HG03108 (cell line): Measurements from ENCODE around the gene CTSE.

Experiments used
- ATAC-seq: cut with Tn5 transposase; IDR thresholded peaks from one replicate; pipeline ENCODE4 v1.9.1; 2021; ENCODE audit warnings: moderate library complexity; ENCODE audit not compliant: unreplicated experiment

CTSE gene

DNA sequence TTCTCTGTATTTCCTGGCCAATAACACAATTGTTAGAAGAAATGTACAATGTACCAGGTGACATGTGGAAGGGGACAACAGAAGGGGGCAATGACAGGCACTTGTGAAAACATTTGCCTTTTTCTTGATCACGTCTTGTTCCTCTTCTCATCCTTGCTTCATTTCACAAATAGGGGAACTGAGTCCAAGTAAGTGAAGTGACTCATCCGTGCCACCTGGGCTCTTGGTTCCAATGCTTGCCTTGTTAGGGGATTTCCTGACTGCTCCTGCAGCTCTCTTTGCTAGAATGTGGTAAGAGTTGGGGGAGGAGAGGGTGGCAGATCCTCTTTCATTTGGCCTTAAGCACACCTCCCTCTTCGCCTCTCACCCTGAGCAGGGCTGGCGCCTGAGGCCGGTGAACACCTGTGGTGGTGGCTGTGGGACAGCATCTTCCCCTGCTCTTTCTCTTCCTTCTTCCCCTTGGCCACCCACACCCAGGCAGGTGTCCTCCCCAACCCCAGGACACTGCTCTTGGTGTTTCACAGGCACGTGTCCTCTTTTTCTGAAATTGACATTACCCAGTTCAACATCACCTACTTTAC is 27.1 kb upstream of the CTSE start:
- ATAC-seq: peak; percentile 88

DNA sequence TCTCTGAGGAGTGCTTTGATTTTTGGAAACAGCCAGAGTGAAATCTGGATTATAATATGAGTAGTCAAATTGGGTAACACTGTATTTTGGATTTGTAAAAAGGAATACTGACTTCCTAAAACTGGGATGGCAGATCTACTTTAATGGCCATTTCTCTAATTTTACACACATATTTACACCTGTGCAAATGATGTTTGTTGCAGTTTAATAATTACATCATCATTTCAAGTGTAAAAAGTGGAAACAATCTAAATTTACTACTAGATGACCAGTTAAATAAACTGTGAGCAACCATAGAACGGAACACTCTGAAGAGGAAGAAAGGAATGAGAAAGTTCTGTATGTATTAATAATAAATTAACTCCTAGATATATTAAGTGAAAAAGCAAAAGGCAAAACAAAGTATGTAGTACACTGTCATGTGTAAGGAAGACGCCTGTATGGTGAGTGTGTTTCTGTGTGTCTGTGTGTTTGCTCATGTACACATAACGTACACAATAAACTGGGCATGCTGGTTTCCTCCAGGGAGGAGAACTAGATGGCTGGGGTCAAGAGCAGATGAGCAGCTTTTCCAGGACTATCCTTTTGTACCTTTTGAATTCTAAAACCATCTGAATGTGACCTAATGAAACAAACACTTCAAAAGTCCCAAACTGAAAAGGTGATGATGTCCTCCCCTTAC is 26.4 kb upstream of the CTSE start:
- ATAC-seq: no peak

DNA sequence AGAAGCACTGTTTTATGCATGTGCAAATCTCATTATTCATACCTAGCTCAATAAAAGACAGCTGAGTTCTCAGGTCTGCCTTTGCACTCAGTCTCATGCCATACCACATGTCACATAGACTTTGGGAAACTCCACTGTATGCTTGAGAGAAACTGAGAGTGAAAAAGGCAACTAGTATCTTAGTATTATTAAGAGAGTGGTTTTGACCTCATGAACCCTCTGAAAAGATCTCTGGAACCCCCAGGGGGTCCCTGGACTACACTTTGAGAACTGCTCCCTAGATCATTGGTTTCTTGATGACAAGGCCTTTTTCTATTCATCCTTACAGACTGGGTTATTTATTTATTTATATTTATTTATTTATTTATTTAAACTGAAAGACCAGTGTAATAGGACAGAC is 25.6 kb upstream of the CTSE start:
- peak; percentile 46 for ATAC-seq

DNA sequence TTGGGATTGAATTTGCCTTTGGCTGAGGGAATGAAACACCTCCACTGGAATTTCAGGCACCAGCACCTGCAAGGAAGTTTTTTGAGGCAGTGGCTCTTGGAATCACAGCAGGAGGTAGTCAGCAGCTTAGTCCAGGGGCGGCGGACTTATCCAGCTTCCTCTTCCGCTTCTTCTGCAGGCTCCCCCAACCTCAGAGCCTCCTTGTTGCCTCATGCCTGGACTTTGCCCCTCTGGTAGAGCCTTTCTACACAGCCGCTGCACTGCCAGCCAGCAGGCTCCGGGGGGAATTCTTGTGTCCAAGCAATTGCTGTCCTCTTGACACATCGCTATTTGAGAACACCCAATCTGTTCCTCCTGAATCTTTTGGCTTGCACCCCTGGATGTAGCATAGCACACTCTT is 24.9 kb upstream of the CTSE start:
- ATAC-seq: no peak

DNA sequence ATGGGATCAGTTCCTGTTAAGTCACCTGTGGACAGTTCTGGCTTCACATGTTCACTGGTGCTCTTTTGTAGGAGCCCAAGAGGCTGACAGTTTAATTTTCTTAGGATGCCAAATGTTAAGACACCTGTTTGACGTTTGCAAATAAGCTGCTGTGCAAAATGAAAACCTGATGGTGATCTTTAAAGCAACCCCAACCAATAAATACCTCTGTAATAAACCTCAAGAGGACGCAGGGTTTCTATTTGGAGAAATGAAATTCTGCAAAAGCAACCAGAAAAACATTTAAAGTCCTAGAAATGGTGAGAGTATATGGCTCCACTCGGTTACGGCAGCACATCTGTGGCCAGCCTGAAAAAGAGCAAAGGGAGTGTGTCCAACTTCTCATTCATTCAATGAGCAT is 23.6 kb upstream of the CTSE start:
- no peak for ATAC-seq

DNA sequence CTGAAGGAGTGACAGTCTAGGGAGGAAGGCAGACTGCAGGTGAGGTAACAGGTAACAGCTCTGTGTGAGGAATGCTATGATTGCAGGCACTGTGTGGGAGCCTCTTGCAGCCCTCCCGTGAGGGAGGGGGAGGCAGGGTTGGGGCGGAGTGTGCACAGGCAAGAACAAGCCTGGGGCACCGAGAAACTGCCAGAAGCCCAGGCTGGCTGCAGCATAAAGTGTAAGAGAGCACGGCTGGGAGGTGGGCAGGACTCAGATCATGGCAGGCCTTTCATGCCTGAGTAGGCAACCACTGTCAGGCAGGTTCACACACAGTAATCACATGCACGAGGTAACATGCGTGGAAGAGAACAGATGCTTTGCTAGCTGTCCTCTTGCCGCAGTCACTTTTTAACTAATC is 17.9 kb upstream of the CTSE start:
- ATAC-seq: no peak

DNA sequence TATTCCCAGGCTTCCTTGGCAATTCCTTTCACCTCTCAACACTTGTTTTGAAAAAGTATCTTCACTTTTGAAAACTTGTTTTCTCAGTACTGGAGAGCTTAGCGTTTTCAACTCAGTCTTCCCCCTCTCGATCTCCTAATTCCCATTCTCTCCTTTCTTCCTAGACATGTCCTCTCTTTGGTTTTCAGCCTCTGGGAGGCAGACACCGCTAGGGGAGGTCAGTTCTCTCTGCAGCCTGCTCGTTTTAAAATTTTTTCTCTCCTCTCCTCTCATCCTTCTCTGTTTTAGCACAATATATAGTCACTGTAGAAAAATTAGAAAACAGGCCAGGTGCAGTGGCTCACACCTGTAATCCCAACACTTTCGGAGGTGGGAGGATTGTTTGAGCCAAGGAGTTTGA is 16.6 kb upstream of the CTSE start:
- no peak for ATAC-seq

DNA sequence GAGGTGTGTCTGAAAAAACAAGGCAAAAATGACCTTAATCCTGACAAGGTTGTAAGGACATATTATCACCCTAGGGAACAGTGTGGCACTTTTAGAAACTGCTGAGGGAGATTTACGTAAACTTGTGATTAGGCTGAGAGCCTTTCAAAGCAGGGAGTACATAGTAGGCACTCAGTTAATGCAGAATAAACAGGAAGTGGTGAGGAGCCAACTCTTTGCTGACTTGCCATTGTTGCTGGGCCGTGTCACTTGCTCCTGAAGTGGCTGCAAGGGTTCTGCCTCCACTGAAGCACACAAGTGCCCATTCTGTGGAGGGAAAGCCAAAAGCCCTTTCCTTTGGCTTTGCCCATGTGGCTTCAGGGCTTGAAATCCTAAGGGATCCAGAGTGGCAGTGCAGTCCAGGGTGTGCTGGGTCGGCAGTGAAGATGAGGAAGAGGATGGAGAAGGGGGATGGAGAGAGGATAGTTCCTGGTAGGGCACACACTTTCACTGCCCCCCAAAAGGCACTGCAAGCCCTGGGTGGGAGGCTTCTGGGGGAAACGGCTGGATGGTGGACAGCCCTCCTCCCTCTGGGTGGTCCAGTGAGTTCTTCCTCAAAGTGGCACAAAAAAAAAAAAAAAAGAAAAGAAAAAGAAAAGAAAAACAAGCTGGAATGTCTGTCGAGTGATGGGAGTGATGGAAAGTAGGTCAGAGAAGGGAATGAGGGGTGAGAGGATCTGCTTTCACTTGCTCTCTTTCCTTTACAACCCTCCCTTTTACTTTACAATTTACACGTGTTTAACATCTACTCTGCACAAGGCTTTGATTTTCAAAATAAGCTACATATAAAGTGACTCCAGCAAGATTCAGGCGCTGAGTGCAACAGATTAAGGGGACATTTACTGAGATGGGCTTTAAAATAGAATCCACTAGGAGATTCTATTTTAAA is 15.6 kb upstream of the CTSE start:
- no peak for ATAC-seq

DNA sequence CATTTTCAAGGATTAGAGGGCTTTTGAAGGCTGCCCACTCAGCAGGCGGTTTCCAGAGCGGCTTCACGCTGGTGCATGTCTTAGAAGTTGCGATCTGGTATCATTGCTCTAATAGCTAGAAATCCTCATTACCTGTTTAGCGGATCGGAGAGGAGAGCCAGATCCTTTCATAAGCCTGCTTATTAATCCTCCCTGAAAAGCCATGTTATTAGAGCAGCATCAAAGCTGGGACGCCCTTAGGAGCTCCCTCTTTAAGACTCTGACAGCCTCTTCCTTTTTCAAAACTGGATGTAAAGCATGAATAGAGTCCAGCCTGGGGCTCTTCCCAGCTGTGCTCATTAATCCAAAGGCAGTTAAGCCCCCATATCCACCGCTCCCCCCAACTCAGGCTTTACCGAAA is 13.9 kb upstream of the CTSE start:
- no peak for ATAC-seq

DNA sequence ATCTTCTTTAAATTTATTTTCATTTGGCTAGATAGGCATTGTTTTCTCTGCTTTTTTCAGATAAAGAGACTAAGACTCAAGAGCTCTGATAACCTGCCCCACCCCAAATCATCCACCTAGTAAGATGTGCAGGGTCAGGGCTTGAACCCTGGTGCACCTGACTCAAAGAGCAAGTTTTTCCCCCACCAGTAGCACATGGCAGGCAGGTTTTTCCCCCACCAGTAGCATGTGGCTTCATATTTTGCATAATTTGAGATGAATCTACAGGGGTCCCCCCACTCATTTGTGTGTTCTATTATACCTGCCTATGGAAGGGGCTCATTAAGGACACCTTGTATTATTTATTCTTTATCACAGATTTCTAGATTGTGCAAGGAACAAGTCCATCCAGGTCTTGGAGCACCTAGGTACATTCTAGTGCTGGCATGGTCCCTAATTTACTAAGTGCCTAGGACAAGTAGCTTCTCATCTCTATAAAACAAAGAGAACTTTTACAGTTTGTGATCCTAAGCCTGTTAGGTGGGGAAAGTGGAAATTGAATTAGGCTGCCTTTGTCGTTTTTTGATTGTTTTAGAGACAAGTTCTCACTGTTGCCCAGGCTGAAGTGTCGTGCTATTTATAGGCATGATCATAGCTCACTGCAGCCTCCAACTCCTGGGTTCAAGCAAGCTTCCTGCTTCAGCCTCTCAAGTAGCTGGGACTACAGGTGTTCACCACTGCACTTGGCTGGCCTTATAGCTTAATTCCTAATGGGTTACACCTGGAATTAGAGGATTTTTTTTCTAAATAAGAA is 13.2 kb upstream of the CTSE start:
- ATAC-seq: no peak

DNA sequence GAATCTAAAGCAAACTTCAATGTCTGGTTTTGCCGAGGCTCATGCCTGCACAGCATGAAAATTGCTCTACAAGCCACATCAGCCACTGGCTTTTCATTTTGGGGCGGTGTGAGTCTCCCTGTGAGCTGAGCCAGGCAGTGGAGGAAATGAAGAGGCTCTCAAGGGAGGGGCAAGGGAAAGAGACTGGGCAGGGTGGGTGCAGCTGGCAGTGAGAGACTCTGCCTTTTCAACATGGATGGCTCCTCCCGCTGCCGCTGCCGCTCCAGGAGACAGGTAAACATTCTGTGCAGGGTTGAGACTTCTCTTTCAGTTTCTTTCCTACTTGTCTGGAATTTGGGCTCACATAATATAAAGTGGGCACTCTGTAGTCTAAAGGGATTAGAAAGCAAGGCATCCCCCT is 11.3 kb upstream of the CTSE start:
- no peak for ATAC-seq

DNA sequence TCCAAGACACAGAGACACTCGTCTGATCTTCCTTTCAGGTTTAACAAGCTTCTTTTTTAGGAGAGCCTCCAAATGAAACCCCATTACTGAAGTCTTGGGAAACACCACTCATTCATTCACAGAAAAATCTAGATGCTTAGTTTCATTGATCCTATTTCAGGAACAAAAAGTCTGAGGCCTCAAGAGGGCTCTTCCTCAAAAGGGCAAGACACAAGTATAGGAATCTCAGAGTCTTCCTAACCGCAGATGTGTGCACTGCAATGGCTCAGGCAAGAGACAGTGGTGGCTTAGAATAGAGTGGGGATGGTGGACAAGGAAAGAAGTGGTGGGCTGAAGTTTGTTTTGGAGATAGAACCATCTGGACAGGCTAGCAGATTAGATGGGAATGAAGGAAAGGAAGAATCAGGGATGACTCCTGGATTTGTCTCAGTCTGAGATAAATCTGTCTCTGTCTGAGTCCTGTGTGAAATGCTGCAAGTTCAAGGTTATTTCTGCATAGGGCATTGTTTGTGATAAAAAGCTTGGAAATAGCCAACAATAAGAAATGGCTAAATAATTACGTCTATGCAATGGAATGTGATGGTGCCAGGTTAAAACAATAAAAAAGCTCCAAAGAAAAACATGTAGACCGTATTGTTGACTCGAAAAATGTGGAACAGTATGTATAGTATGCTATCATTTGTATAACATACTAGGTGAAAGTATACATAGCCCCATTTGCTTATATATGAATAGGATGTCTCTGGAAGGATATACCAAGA is 8.9 kb upstream of the CTSE start:
- ATAC-seq: no peak

DNA sequence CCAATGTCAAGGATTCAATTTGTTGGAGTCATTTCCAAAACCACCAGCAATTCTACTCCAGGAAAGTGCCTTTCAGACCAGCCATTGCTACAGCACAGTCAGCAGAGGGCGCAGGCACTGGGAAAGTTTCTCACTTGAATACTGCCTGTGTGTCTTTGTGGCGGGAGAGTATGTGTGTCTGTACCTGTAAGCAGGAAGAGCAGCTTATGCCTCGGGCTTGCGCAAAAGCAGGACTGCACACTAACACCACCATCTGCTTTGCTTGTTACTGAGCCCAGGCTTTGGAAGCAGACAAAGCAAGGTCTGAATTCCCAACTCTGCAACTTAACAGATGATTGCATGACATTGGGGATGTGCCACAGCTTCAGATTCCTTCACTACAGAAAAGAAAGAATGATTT is 7.0 kb upstream of the CTSE start:
- no peak for ATAC-seq

DNA sequence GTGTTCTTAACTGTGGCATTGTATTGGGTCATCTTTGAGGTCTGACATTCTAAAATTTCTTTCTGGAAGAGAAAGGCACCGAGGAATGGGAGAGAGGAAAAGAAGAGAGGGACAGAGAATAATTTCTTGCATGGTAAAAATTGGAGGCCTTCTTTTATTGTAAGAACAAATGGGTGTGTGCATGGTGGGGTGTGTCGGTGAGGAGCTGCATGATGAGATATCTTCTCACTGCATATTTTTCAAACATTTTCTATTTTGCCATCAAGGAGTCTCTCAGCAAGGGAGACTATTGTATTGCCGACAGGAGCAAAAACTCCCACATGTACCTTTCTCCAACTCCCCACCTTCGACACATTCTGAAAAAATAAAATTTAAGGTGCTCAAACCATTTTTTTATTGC is 6.5 kb upstream of the CTSE start:
- ATAC-seq: no peak

DNA sequence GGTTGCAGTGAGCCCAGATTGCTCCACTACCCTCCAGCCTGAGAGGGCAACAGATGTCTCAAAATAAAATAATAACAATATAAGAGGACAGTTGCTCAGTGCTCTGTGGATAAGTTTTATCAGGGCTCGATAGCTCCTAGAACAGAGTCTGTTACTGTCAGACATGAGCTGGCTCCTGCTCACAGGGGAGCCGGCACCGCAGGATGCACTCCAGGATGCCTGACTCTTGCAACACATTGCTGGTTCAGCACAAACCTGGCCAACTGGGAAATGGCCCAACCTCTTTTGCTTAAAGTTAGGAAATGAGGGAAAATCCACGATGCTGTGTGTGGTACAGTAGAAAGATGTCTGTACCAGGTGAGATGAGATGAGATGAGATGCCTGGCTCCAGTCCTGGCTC is 5.8 kb upstream of the CTSE start:
- no peak for ATAC-seq

DNA sequence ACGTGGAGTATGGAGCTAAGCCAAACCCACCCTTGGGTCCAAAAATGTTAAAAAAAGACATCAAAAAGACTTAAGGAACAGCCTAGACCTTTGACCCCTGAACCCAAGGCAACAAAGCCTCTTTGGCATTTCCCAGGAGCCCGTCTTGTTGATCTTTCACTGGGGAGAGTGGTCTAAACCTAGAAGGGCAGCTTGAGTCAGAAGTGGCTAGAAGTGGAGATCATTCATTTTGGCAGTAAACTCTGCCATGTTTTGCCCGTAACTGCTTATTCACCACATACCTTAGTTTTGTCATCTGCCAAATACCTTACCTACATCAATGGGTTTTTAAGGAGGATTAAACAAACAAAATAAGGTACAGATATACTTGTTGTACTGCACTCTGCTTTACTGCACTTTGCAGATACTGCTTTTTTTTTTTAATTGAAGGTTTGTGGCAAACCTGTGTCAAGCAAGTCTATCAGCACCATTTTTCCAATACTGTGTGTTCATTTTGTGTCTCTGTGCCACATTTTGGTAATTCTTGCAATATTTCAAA is 1.7 kb upstream of the CTSE start:
- no peak for ATAC-seq

DNA sequence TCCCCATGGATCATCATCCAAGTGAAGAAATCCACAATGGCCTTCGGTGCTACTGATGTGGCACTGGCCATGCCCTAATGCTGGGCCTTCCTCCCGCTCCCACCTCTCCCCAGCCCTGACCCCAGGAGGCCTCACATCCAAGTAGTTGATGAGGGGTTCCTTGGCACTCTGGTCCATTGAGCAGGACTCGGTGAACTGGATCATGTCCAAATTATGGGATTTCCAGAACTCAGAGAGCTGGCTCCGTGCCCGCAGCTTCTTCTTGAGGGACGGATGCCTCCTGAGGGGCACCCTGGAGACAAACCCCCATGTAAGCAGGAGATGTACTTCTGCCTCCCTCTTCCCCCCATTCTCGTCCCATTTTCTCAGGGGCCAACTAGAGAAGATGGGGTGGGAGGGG is 929 bp downstream of the CTSE start:
- ATAC-seq: no peak

DNA sequence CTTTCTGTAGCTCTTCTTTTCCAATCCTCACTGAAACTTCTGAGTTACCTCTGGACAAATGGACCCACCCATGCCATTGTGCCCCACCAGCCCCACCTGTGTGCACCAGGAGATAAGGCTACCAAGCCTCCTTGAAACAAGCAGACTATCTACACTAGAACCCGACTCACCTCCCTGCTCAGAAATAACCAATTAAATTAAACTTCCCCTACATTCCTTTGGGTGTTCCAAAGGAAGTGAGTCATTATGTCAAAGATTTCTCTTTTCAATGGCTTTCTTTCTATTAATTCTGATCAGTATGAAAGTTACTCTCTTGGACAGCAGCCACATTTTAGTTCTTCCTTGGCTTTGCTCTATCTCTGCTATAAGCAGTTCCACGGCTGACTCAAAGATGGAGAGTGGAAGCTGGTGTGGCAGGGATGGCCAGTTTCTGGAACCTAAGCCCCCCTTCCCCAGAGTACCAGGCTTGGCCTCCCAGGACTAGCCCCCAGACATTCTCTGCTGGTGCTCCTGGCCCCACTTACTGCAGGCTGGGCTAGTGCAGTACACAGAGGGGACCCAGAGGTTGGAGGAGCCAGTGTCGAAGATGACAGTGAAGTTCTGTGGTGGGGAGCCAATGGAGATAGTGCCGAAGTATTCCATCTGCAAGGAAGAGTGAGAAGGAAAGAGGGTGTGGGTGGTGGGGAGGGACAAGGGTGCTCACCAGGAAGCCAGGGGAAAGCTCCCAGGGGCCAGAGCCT is 1.9 kb downstream of the CTSE start:
- ATAC-seq: no peak

DNA sequence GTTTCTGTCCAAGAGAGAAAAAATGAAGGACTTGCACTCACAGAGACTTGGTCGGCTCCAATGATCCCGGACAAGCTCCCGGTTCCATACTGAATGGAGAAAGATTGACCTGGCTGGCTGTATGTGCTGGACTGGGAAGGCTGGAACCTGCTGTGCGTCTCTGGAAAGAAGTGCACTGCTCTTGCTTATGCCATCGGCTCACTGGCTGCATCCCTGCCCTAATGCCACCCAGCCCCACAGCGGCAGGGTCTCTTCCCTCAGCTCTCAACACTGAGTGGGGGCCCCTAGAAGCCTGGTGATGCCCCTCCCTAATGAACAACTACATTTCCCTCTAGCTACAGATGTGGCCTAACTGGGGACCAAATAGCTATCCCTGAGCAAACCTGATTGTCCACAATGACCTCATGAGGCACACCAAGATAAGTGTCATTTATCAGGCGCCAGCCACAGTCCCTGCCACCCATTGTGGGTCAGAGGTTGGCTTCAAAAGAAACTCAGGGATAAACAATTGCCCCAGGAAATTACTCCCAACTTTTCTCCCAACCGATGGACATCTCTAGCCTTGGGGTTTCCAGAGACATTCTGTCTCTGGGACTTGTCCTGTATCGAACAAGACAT is 2.6 kb downstream of the CTSE start:
- ATAC-seq: no peak
